Measurements from ENCODE around the gene NEBL. TPM values are rescaled to one million over a fixed set of nuclear protein-coding genes. Genes with fewer than 3 reads are reported as not detected.

Gene NEBL
- polyA plus RNA-seq, 1 experiment, result not detected

- no peak for TF ChIP-seq CTCF (IDR thresholded peaks at IDR 0.05; ENCODE audit: insufficient read depth, low read depth, low read length)
- Histone ChIP-seq H3K36me3 (ENCODE audit: control insufficient read depth, insufficient read depth, low read length) (no peaks in the 10 kb centered on the region), H3K4me3 (ENCODE audit: low read depth, low read length) (no peak overlapping the region), H3K27me3 (ENCODE audit: control insufficient read depth, insufficient read depth, low read length) (no peaks in the 10 kb centered on the region)
- no peak for DNase-seq (ENCODE audit: low read depth)
- CTCF ChIA-PET, result no interaction called here
- POLR2A ChIA-PET, result no interaction called here
Observed at GRCh38 chr10:20822825-20823224, 74.3 kb downstream of the NEBL start.

GRCh38 chr10:20817646-20818045 is 79.5 kb downstream of the NEBL start:
- ChIA-PET POLR2A (no interaction called here), CTCF (no interaction called here)
- DNase-seq (ENCODE audit: low read depth), result no peak
- Histone ChIP-seq H3K27me3 (ENCODE audit: control insufficient read depth, insufficient read depth, low read length) (no peaks in the 10 kb centered on the region), H3K36me3 (ENCODE audit: control insufficient read depth, insufficient read depth, low read length) (no peaks in the 10 kb centered on the region), H3K4me3 (ENCODE audit: low read depth, low read length) (no peak overlapping the region)
- TF ChIP-seq CTCF (IDR thresholded peaks at IDR 0.05; ENCODE audit: insufficient read depth, low read depth, low read length), result no peak

GRCh38 chr10:20817116-20817515 is 80.0 kb downstream of the NEBL start:
- Histone ChIP-seq H3K36me3 (ENCODE audit: control insufficient read depth, insufficient read depth, low read length) (no peaks in the 10 kb centered on the region), H3K4me3 (ENCODE audit: low read depth, low read length) (no peak overlapping the region), H3K27me3 (ENCODE audit: control insufficient read depth, insufficient read depth, low read length) (no peaks in the 10 kb centered on the region)
- ChIA-PET POLR2A (no interaction called here), CTCF (no interaction called here)
- no peak for TF ChIP-seq CTCF (IDR thresholded peaks at IDR 0.05; ENCODE audit: insufficient read depth, low read depth, low read length)
- no peak for DNase-seq (ENCODE audit: low read depth)

GRCh38 chr10:20814116-20814515 is 83.0 kb downstream of the NEBL start:
- TF ChIP-seq CTCF (IDR thresholded peaks at IDR 0.05; ENCODE audit: insufficient read depth, low read depth, low read length), result no peak
- POLR2A ChIA-PET, result no interaction called here
- Histone ChIP-seq H3K27me3 (ENCODE audit: control insufficient read depth, insufficient read depth, low read length) (no peaks in the 10 kb centered on the region), H3K36me3 (ENCODE audit: control insufficient read depth, insufficient read depth, low read length) (no peaks in the 10 kb centered on the region), H3K4me3 (ENCODE audit: low read depth, low read length) (no peak overlapping the region)
- CTCF ChIA-PET, result no interaction called here
- no peak for DNase-seq (ENCODE audit: low read depth)

GRCh38 chr10:20811131-20811530 is 86.0 kb downstream of the NEBL start:
- ChIA-PET CTCF (interaction anchor here (1.4 kb wide), 1 partner anchor 10 kb away, joined by 3 read pairs; no protein-coding TSS in a partner anchor), POLR2A (no interaction called here)
- H3K27me3 ChIP-seq (ENCODE audit: control insufficient read depth, insufficient read depth, low read length), result no peaks in the 10 kb centered on the region
- H3K36me3 ChIP-seq (ENCODE audit: control insufficient read depth, insufficient read depth, low read length), result no peaks in the 10 kb centered on the region
- no peak overlapping the region for H3K4me3 ChIP-seq (ENCODE audit: low read depth, low read length)
- TF ChIP-seq CTCF (IDR thresholded peaks at IDR 0.05; ENCODE audit: insufficient read depth, low read depth, low read length), result no peak
- no peak for DNase-seq (ENCODE audit: low read depth)
